Activated T-cell treated with anti-CD3 and anti-CD28 coated beads, Interleukin-2, amount 50 U/mL, for 4 hours (primary cell): ENCODE results near the gene ABCB10. TPM values are rescaled to one million over a fixed set of nuclear protein-coding genes. Genes with fewer than 3 reads are reported as not detected.
"Not testable (repeated sequence)": the region's sequence is repeated elsewhere in the genome, so short reads cannot be mapped to it uniquely, and the experiment has no call there.

Source experiments
- ATAC-seq, 2 donors: fragments of 200-7000 bp; cut with Tn5 transposase; one replicate each; pipeline ENCODE4 v1.10.0; 2021
- DNase-seq: peaks from one replicate; pipeline ENCODE4 v3.0.0-alpha.2; 2020
- H3K27me3 Mint-ChIP-seq: one replicate; pipeline ENCODE4 v1.8.0; 2021; ENCODE audit warnings: low read depth, mixed read lengths
- H3K36me3 Mint-ChIP-seq: one replicate; pipeline ENCODE4 v1.8.0; 2022; ENCODE audit warnings: mixed read lengths; ENCODE audit not compliant: insufficient read depth
- H3K4me1 Mint-ChIP-seq: one replicate; pipeline ENCODE4 v1.8.0; 2021; ENCODE audit warnings: low read depth, mixed read lengths
- H3K4me3 Mint-ChIP-seq: one replicate; pipeline ENCODE4 v1.8.0; 2021; ENCODE audit warnings: mild to moderate bottlenecking, moderate library complexity, mixed read lengths
- H3K9me3 Mint-ChIP-seq: one replicate; pipeline ENCODE4 v1.8.0; 2021; ENCODE audit warnings: mixed read lengths
- total RNA-seq, 3 donors: library from RNA; stranded (reverse); gene quantifications; one replicate each; pipeline ENCODE4 v1.2.1, GENCODE V29; 2021

Gene ABCB10
- total RNA-seq, result 10 to 100 TPM; 16.4 to 19.1 (median 16.7) TPM

- peak within 1 kb of the TSS; percentile 94 for H3K4me3 Mint-ChIP-seq
- no peaks in the 10 kb centered on the region for H3K27me3 Mint-ChIP-seq
- DNase-seq (peak; percentile 83), ATAC-seq (peak; percentile 81 to 83)
- H3K4me1 Mint-ChIP-seq, result peaks cover 42% of the 10 kb centered on the region
- H3K36me3 Mint-ChIP-seq, result peaks cover 2% of the 10 kb centered on the region
- H3K9me3 Mint-ChIP-seq, result no peaks in the 10 kb centered on the region
Measured at GRCh38 chr1:229558460-229559335, at the start of gene ABCB10. ABCB10 (minus strand) TSS chr1:229558707; CDS start chr1:229558652, 55 bp downstream.

- ATAC-seq, result peak in 1 of 2 donors; percentile 21
- Mint-ChIP-seq H3K9me3 (no peaks in the 10 kb centered on the region), H3K4me1 (no peaks in the 10 kb centered on the region), H3K27me3 (no peaks in the 10 kb centered on the region), H3K36me3 (peaks cover 59% of the 10 kb centered on the region), H3K4me3 (no peak overlapping the region)
- DNase-seq, result no peak
Measured at GRCh38 chr1:229607370-229607769, 48.9 kb upstream of the ABCB10 start.

- peaks cover 51% of the 10 kb centered on the region for H3K36me3 Mint-ChIP-seq
- H3K27me3 Mint-ChIP-seq, result no peaks in the 10 kb centered on the region
- ATAC-seq (no peak), DNase-seq (no peak)
- H3K4me1 Mint-ChIP-seq, result peaks cover 3% of the 10 kb centered on the region
- H3K9me3 Mint-ChIP-seq, result no peaks in the 10 kb centered on the region
- H3K4me3 Mint-ChIP-seq, result no peak overlapping the region
Measured at GRCh38 chr1:229603371-229604005, 45.0 kb upstream of the ABCB10 start.

- Mint-ChIP-seq H3K27me3 (no peaks in the 10 kb centered on the region), H3K4me3 (no peak overlapping the region), H3K36me3 (peaks cover 44% of the 10 kb centered on the region), H3K4me1 (peaks cover 11% of the 10 kb centered on the region), H3K9me3 (no peaks in the 10 kb centered on the region)
- ATAC-seq (no peak), DNase-seq (no peak)
Measured at GRCh38 chr1:229600229-229600628, 41.7 kb upstream of the ABCB10 start.

- no peak for DNase-seq
- Mint-ChIP-seq H3K4me3 (no peak overlapping the region), H3K36me3 (peaks cover 49% of the 10 kb centered on the region), H3K4me1 (peaks cover 11% of the 10 kb centered on the region), H3K27me3 (no peaks in the 10 kb centered on the region), H3K9me3 (no peaks in the 10 kb centered on the region)
- ATAC-seq, result no peak
Measured at GRCh38 chr1:229599218-229599954, 40.9 kb upstream of the ABCB10 start.

GRCh38 chr1:229597877-229598276, 39.4 kb upstream of the ABCB10 start:
- Mint-ChIP-seq H3K27me3 (no peaks in the 10 kb centered on the region), H3K9me3 (no peaks in the 10 kb centered on the region), H3K4me3 (no peak overlapping the region), H3K4me1 (peaks cover 11% of the 10 kb centered on the region), H3K36me3 (peaks cover 51% of the 10 kb centered on the region)
- ATAC-seq (no peak), DNase-seq (no peak)

- Mint-ChIP-seq H3K4me1 (peaks cover 11% of the 10 kb centered on the region), H3K4me3 (no peak overlapping the region), H3K27me3 (no peaks in the 10 kb centered on the region), H3K36me3 (peaks cover 47% of the 10 kb centered on the region), H3K9me3 (no peaks in the 10 kb centered on the region)
- ATAC-seq, result no peak
- DNase-seq, result no peak
Measured at GRCh38 chr1:229596925-229597699, 38.6 kb upstream of the ABCB10 start.

- ATAC-seq, DNase-seq, H3K9me3 Mint-ChIP-seq, H3K27me3 Mint-ChIP-seq, H3K4me3 Mint-ChIP-seq: not testable (repeated sequence)
- Mint-ChIP-seq H3K36me3 (peaks cover 39% of the 10 kb centered on the region), H3K4me1 (peaks cover 11% of the 10 kb centered on the region)
Measured at GRCh38 chr1:229595876-229596275, 37.4 kb upstream of the ABCB10 start.

- no peaks in the 10 kb centered on the region for H3K27me3 Mint-ChIP-seq
- ATAC-seq (no peak), DNase-seq (no peak)
- H3K4me3 Mint-ChIP-seq, result no peak overlapping the region
- peaks cover 8% of the 10 kb centered on the region for H3K4me1 Mint-ChIP-seq
- H3K36me3 Mint-ChIP-seq, result peaks cover 29% of the 10 kb centered on the region
- no peaks in the 10 kb centered on the region for H3K9me3 Mint-ChIP-seq
Measured at GRCh38 chr1:229594227-229595008, 35.9 kb upstream of the ABCB10 start.

- no peaks in the 10 kb centered on the region for H3K9me3 Mint-ChIP-seq
- H3K4me3 Mint-ChIP-seq, result no peak overlapping the region
- ATAC-seq (no peak), DNase-seq (no peak)
- peaks cover 8% of the 10 kb centered on the region for H3K4me1 Mint-ChIP-seq
- peaks cover 26% of the 10 kb centered on the region for H3K36me3 Mint-ChIP-seq
- H3K27me3 Mint-ChIP-seq, result no peaks in the 10 kb centered on the region
Measured at GRCh38 chr1:229593800-229594199, 35.3 kb upstream of the ABCB10 start.

GRCh38 chr1:229590119-229590518, 31.6 kb upstream of the ABCB10 start:
- peaks cover 12% of the 10 kb centered on the region for H3K36me3 Mint-ChIP-seq
- ATAC-seq, result no peak
- H3K4me1 Mint-ChIP-seq, result no peaks in the 10 kb centered on the region
- H3K4me3 Mint-ChIP-seq, result no peak overlapping the region
- DNase-seq, result no peak
- no peaks in the 10 kb centered on the region for H3K9me3 Mint-ChIP-seq
- H3K27me3 Mint-ChIP-seq, result no peaks in the 10 kb centered on the region

GRCh38 chr1:229585338-229585737, 26.8 kb upstream of the ABCB10 start:
- Mint-ChIP-seq H3K9me3 (no peaks in the 10 kb centered on the region), H3K4me3 (no peak overlapping the region), H3K4me1 (no peaks in the 10 kb centered on the region), H3K36me3 (no peaks in the 10 kb centered on the region), H3K27me3 (no peaks in the 10 kb centered on the region)
- DNase-seq, result no peak
- no peak for ATAC-seq

- Mint-ChIP-seq H3K4me1 (peaks cover 5% of the 10 kb centered on the region), H3K9me3 (no peaks in the 10 kb centered on the region), H3K4me3 (no peak overlapping the region), H3K36me3 (no peaks in the 10 kb centered on the region), H3K27me3 (peaks cover 6% of the 10 kb centered on the region)
- ATAC-seq, result no peak
- DNase-seq, result no peak
Measured at GRCh38 chr1:229582715-229583114, 24.2 kb upstream of the ABCB10 start.
